HG03060 (cell line): ENCODE measurements around the gene MRC2.

Source experiments
- ATAC-seq: cut with Tn5 transposase; IDR thresholded peaks from one replicate; pipeline ENCODE4 v1.9.1; 2021; ENCODE audit warnings: low read depth, moderate number of reproducible peaks; ENCODE audit not compliant: unreplicated experiment

Gene MRC2

DNA sequence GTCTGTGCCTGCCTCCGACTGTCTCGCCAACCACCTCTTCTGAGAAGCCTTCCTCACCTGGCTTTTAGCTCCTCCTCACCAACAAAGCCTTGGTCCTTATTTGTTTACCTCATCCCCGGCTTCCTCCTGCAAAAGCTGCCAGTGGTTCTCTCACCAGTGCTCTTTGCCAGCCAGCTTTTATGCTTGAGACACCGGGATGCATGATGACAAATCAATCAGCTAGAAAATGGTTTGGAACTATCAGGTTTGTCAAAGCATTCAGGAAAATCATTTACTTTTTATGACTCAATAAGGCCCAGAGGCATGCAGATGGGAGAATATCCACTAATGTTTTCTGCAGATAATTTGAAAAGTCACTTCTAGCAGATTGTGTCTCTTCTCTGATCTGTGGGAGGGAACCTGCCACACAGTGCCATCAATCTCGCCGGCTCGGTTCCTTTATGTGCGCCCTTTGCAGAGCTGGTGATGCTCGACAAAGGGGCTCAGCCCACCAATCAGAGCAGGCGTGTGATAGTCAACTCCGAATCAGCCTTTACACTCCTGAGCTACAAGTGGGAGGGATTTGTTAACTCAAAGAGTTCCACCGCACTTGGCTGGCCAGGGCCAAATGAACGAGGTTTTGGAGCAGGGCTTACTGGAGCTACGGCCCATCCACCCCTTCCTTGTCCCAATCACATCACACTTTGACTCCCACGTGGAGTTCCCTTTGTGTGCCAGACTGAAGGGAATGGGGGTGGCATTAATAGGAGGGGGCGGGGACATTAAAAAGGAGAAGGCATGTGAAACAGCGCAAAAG lies 85.8 kb downstream of the MRC2 start:
- ATAC-seq = no peak

DNA sequence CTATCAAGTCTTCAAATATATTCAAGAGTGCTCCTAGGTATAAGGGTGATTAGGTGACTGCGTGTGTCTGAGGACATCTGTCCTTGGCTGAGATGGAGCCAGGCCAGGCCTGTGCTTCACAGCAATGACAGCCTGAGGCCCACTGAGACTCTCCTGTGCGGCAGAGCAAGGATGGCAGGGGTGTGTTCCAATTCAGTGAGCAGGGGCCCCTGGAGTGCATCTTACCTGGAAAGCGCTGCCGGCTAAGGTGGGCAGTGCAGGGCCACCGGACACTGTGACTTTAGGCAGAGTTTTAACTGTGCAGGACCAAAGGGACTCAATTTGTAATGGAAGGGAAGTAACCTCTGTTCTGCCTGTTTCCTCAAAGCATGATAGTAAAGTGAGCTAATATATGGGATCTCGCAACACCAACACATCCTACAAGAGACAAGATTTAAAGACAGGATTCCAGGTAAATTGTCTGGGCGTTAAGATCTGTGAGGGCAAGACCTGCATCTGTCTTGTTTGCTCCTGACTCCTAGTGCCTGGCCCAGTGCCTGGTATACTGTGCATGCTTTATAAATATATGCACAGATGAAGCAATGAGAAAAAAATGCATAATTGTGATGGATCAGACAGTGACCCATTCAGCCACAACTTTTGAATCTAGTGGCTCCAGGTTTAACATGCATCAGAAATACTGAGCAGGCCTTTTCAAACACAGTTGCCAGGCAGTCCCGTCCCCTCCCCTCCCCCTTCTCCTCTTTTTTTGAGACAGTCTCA lies 86.7 kb downstream of the MRC2 start:
- ATAC-seq = no peak

- ATAC-seq = no peak
Observed at GRCh38 chr17:62715882-62716390, 88.5 kb downstream of the MRC2 start.

DNA sequence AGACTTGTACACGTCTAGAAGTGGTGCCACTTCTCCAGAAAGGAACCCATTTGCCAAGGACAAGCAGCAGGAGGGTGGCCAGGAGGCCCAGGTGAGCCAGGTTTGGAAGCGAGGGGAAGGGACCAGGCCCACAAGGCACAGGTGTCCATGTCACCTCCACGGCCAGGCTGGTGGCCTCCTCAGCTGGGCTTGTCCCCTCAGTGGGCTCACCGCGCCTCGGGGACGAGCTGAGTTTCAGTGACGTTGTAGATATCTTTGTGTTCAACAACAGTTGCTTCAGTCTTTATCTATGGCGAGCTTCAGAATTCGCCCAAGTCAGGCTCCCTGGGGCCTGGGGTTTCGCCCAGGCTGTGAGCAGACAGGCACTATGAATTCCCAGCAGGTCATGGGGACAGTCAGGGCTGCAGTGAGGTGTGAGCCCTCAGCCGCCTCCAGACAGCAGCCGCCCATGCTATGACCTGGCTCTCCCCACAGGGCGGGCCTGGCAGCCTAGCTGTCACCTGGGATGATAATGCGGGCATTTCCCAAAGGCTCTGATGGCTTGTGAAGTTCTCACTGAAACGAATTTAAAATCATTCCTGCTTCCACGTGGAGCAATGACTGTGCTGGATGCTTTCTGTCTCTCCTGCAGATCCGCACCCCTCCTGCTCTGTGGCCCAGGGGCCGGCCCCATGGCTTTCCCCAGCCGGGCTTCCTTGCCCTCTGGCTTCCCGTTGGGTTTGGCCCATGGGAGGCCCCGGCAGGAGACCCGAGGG lies 89.5 kb downstream of the MRC2 start:
- ATAC-seq = no peak

- ATAC-seq = no peak
Observed at GRCh38 chr17:62717589-62717855, 90.1 kb downstream of the MRC2 start.

- ATAC-seq = no peak
Observed at GRCh38 chr17:62717889-62718288, 90.4 kb downstream of the MRC2 start.

DNA sequence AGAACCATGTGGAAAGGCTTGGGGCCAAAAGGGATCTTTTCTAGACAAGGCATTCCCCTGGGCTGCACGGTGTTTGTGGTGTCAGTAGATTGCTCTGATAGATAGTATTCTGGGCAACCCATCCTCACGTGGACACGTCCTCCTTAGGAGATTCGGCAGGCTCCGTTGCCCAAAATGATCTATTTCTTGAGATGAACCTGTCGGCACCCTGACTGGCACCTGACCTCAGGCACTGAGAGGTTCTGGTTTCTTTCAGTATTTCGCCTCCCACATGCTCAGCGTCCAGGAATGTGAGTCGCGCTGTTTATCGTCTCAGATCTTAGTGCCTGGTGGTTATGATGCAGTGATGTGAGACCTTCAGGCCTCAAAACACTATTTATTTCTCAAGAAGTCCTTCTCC lies 91.0 kb downstream of the MRC2 start:
- no peak for ATAC-seq

GRCh38 chr17:62719586-62719985 lies 92.1 kb downstream of the MRC2 start:
- no peak for ATAC-seq

DNA sequence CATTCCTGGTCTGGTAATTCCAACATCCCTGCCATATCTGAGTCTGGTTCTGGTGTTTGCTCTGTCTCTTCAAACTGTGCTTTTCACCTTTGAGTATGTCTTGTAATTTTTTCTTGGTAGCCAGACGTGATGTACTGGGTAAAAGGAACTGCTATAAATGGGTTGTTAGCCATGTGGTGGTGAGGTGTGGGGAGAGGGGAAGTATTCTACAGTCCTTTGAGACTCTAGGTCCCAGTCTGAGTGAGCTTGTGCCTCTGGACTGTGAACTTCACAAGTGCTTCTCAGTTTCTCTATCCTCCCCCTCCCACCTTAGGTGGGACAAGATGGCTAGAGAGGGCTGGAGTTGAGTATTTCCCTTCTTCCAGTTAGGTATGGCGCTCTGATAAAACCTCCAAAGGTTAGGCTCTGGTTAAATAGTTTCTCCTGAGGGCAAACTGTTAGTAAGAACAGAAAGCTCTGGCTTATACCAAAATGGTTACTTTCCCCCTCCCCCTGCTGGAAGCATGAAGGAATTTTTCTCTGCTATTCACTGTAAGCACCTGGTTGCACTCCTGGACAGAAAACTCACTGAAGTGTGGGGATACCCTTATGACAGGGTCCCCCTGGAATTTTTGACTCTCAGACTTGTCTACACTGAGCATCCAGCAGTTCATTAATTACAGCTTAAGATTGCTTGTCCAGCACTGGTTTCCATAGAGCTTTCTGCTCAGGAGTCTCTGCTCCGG lies 92.8 kb downstream of the MRC2 start:
- ATAC-seq = no peak

DNA sequence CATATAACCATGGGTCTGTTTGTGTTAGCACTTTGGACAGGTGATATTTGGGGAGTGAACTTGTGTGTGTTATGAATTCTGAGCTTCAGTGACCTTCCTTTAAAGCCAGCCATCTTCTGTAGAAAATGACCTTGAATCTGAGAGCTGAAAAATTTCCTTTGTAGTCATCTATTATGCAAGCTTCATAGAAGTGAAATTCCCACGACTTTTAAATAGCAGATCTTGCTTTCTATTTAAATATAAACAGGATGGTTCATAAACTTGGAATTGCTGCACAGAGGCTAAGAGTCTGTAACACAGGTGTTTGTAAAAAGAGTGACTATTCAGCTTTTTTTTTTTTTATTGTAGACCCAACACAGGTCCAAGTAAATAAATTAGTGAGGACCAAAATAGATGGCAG lies 95.2 kb downstream of the MRC2 start:
- ATAC-seq = no peak

GRCh38 chr17:62723842-62724241 lies 96.4 kb downstream of the MRC2 start:
- ATAC-seq = no peak

DNA sequence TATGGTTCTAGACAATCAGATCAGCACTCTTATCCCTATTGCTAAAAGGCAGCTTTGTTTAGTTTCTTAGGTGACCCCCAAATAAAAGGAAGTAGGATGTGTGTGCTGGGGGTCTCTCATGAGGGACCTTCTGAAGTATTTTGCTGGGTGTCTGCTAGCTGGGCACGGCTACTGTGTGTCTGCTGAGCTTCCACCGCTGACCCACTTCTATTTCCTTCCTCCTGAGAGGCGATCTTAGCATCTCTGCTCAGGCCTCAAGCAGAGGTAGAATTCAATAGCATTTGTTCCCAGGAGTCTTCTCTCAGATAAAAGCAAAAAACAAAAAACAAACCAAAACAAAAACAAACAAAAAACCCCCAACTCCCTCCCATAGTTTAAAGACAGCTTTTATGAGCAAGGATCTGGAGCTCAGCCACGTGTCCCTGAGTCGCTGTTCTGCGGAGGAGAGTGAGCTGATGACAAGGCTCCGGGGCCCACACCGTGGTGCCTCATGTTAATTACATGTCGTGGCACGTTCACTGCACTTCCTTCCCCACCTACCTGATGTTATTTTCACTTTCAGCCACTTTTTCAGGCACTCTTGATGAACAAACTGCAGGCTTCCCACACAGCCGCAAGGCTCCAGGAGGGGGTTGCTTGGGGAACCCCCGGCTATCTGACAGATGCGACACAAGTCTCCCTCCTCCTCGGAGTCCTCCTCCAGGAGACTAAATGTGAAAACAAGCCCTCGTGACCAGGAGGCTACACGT lies 97.1 kb downstream of the MRC2 start:
- ATAC-seq = peak; percentile 76

GRCh38 chr17:62725791-62726249 lies 98.3 kb downstream of the MRC2 start:
- no peak for ATAC-seq

- ATAC-seq = no peak
Observed at GRCh38 chr17:62727916-62728672, 100.6 kb downstream of the MRC2 start.

GRCh38 chr17:62732125-62732524 lies 104.7 kb downstream of the MRC2 start:
- no peak for ATAC-seq

DNA sequence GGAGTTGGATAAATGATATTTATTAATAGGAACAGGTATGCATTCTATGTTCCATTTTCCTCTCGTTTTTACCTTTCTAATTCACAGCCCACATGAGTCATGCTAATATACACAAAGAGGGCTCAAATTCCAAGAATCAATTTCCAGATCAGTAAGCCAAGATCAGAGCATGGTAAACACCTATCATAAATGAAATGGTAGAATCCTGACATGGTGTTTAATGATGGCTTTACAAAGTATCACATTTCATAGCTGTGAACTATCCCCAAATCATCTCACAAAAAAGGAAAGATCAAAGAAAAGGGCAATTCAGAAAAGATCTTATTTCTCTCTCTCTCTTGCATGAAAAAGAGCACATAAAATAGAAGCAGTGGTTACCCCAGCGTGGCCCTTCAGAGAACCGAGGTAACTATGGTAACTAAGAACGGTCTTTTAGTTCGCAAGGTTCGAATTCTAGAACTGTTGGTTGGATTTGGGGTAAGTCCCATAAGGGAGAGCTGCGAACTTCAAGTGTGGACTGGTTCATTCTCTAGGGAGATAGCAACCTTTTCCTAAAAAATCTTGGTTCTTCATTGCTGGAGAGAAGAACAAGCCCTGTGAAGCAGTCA lies 107.7 kb downstream of the MRC2 start:
- ATAC-seq = no peak

GRCh38 chr17:62737513-62737912 lies 110.0 kb downstream of the MRC2 start:
- no peak for ATAC-seq

- no peak for ATAC-seq
Observed at GRCh38 chr17:62738281-62738680, 110.8 kb downstream of the MRC2 start.
